ENCODE measurements around the gene OR2G2. TPM values are rescaled to one million over a fixed set of nuclear protein-coding genes. Genes with fewer than 3 reads are reported as not detected.

Gene OR2G2
- total RNA-seq: not detected in 2 replicates

GRCh38 chr1:247588060-247588459 lies at the start of gene OR2G2:
Gene OR2G2 (plus strand): TSS chr1:247588360. CDS start chr1:247588360, 0 bp downstream.

GRCh38 chr1:247548769-247549182 lies 39.4 kb upstream of the OR2G2 start, which contains the start of gene GCSAML:
Gene GCSAML (plus strand): TSS chr1:247549134. CDS start chr1:247549192, 58 bp downstream.

GRCh38 chr1:247605286-247605685 lies 17.1 kb downstream of the OR2G2 start, which contains the start of gene OR2G3:
Gene OR2G3 (plus strand): TSS chr1:247605586. CDS start chr1:247605586, 0 bp downstream.

Other genes starting within 250 kb of the OR2G2 start
- not detected in 2 replicates for gene NLRP3, start 172.2 kb upstream of the OR2G2 start, total RNA-seq
- gene OR2B11, start 130.3 kb upstream of the OR2G2 start, total RNA-seq: not detected in 2 replicates
- gene OR2C3, start 51.9 kb upstream of the OR2G2 start, total RNA-seq: not detected in 2 replicates
- gene GCSAML, start 39.2 kb upstream of the OR2G2 start, total RNA-seq: under 0.01 TPM in 1 of 2 replicates, not detected in the other
- not detected in 2 replicates for gene OR2G3, start 17.2 kb downstream of the OR2G2 start, total RNA-seq
- not detected in 2 replicates for gene OR13G1, start 91.4 kb downstream of the OR2G2 start, total RNA-seq
- gene OR6F1, start 128.3 kb downstream of the OR2G2 start, total RNA-seq: not detected in 2 replicates
- not detected in 2 replicates for gene OR14K1, start 150.3 kb downstream of the OR2G2 start, total RNA-seq
- gene OR14A2, start 159.8 kb downstream of the OR2G2 start, total RNA-seq: not detected in 2 replicates
- not detected in 2 replicates for gene OR1C1, start 172.2 kb downstream of the OR2G2 start, total RNA-seq
- not detected in 2 replicates for gene OR14A16, start 235.8 kb downstream of the OR2G2 start, total RNA-seq

Data from nasal cavity respiratory epithelium epithelial cell of viscerocranial mucosa (primary cell).